K562 (cell line): ENCODE data around the gene SND1. TPM values are rescaled to one million over a fixed set of nuclear protein-coding genes. Genes with fewer than 3 reads are reported as not detected.

Source experiments
- ATAC-seq: fragments of 200-7000 bp; cut with Tn5 transposase; 3 replicates; pipeline ENCODE4 v1.9.1; 2020; ENCODE audit warnings: moderate library complexity
- BruUV-seq: library from RNA; stranded (reverse); fragments of 400-500 nt; replicated peaks from 2 replicates; lab custom pipeline; 2021; lab: Mats Ljungman, UMichigan
- CTCF ChIA-PET: fragments of 300-600 bp; formaldehyde crosslinking; extraction: SDS; loops from one replicate; lab custom pipeline; 2021; ENCODE audit warnings: low intra/inter-chr PET ratio; lab: Yijun Ruan, JAX
- POLR2A ChIA-PET: fragments of 300-600, 350-650 bp; sonication (Branson Sonifier 250); formaldehyde crosslinking; extraction: SDS; loops from one replicate; lab custom pipeline; 2021; ENCODE audit warnings: antibody characterized with exemption, inconsistent platforms; lab: Yijun Ruan, JAX
- DNase-seq, 4 experiments: peaks; one replicate each; pipeline versions ENCODE4 v3.0.0 to v3.0.0-alpha.2; 2011 to 2018; ENCODE audit warnings: low spot score in 3 of 4, mixed read lengths in 3 of 4; ENCODE audit errors: extremely low read depth in 1 of 4
- FAIRE-seq: peaks from 2 replicates; lab custom pipeline; 2011; peaks lifted over from hg19 to GRCh38; lab: Jason Lieb, UNC
- H2AFZ ChIP-seq: 2 replicates; pipeline ENCODE4 v1.6.0; 2011; ENCODE audit warnings: low read depth, low read length, control low read depth, inconsistent platforms
- H3K27ac ChIP-seq: fragments of 200-600 bp; 3 replicates; pipeline ENCODE4 v1.8.0; 2011; ENCODE audit warnings: low read depth, mild to moderate bottlenecking, control low read depth, inconsistent platforms, low read length, moderate library complexity, mixed read lengths; ENCODE audit errors: extremely low read depth
- H3K27me3 ChIP-seq, 2 experiments: fragments of 300-600 bp in 1 of 2; 2 replicates in 1 of 2; 3 replicates in 1 of 2; pipeline versions ENCODE4 v1.6.0 to v1.8.0; 2011; ENCODE audit warnings: inconsistent platforms in 2 of 2, low read length in 2 of 2, mild to moderate bottlenecking in 1 of 2, mixed read lengths in 1 of 2, moderate library complexity in 1 of 2; ENCODE audit not compliant: control insufficient read depth in 2 of 2, insufficient read depth in 2 of 2
- H3K36me3 ChIP-seq: fragments of 300-600 bp; 3 replicates; pipeline ENCODE4 v1.8.0; 2011; ENCODE audit warnings: mild to moderate bottlenecking, low read length, inconsistent platforms; ENCODE audit not compliant: control insufficient read depth, insufficient read depth
- H3K4me1 ChIP-seq, 2 experiments: fragments of 200-600 bp in 1 of 2; replicated peaks in 1 of 2; 2 replicates in 1 of 2; 3 replicates in 1 of 2; pipeline versions ENCODE4 v1.5.1 to v1.8.0; 2011; ENCODE audit warnings: inconsistent platforms in 2 of 2, low read length in 2 of 2, mild to moderate bottlenecking in 1 of 2, mixed read lengths in 1 of 2, moderate library complexity in 1 of 2; ENCODE audit not compliant: control insufficient read depth in 2 of 2, insufficient read depth in 2 of 2
- H3K4me2 ChIP-seq: 2 replicates; pipeline ENCODE4 v1.6.1; 2011; ENCODE audit warnings: low read length, control low read depth, inconsistent platforms, mixed read lengths; ENCODE audit not compliant: insufficient read depth
- H3K4me3 ChIP-seq: fragments of 200-600 bp; sonication (generic), shearing (Covaris generic); 2 replicates; pipeline ENCODE4 v1.5.1; 2016; ENCODE audit warnings: control low read depth, inconsistent platforms
- H3K79me2 ChIP-seq: fragments of 200-600 bp; 3 replicates; pipeline ENCODE4 v1.8.0; 2011; ENCODE audit warnings: low read length, inconsistent platforms; ENCODE audit not compliant: control insufficient read depth, insufficient read depth
- H3K9ac ChIP-seq, 2 experiments: 2 replicates each; pipeline versions ENCODE4 v1.6.0 to v1.6.1; 2011; ENCODE audit warnings: low read depth in 2 of 2, low read length in 2 of 2, control low read depth in 1 of 2, inconsistent platforms in 1 of 2, mild to moderate bottlenecking in 1 of 2, mixed read lengths in 1 of 2; ENCODE audit not compliant: insufficient read depth in 1 of 2
- H3K9me1 ChIP-seq: one replicate; pipeline ENCODE4 v1.6.0; 2011; ENCODE audit warnings: inconsistent platforms, mild to moderate bottlenecking, low read length, moderate library complexity; ENCODE audit not compliant: control insufficient read depth, insufficient read depth
- H3K9me3 ChIP-seq: replicated peaks from 2 replicates; pipeline ENCODE4 v1.5.1; 2011; ENCODE audit warnings: low read depth, low read length, inconsistent platforms; ENCODE audit not compliant: control insufficient read depth, insufficient read depth
- H4K20me1 ChIP-seq: replicated peaks from 2 replicates; pipeline ENCODE4 v1.6.1; 2011; ENCODE audit warnings: low read length, inconsistent platforms, mixed read lengths; ENCODE audit not compliant: control insufficient read depth, insufficient read depth
- LEF1 ChIP-seq: fragments of 450-650 bp; IDR thresholded peaks from 2 replicates; pipeline ENCODE4 v1.6.1; 2016; ENCODE audit warnings: mild to moderate bottlenecking
- MGA ChIP-seq: fragments of 450-650 bp; IDR thresholded peaks from 2 replicates; pipeline ENCODE4 v1.6.1; 2016; ENCODE audit warnings: mild to moderate bottlenecking, moderate library complexity
- NR2F6 ChIP-seq: fragments of 450-650 bp; formaldehyde crosslinking; IDR thresholded peaks from 2 replicates; pipeline ENCODE4 v1.4.0; 2020; ENCODE audit warnings: mild to moderate bottlenecking
- RERE ChIP-seq: sonication (generic); formaldehyde crosslinking; IDR thresholded peaks from 2 replicates; pipeline ENCODE4 v1.8.0; 2023; ENCODE audit warnings: missing genetic modification reagents, mild to moderate bottlenecking, borderline replicate concordance
- SMAD2 ChIP-seq: fragments of 150-350 bp; IDR thresholded peaks from 2 replicates; pipeline ENCODE4 v1.6.1; 2014; ENCODE audit warnings: low read depth, mild to moderate bottlenecking, low read length
- WGBS: fragments of 100-300 bp; shearing (Covaris generic); methylation state at CpG from one replicate; pipeline ENCODE4 v1.1.6; 2016; ENCODE audit warnings: low coverage, mixed read lengths; ENCODE audit not compliant: insufficient coverage; ENCODE audit errors: missing lambda C conversion rate; 5-methylcytosine and 5-hydroxymethylcytosine counted together
- in situ Hi-C: fragments of 300-500 bp; cut with MboI; formaldehyde crosslinking; loops from 4 replicates; pipeline ENCODE4 v1.15.0; 2018; ENCODE audit warnings: inconsistent platforms, mixed read lengths
- intact Hi-C: fragments of 100-400 bp; cut with micrococcal nuclease; formaldehyde crosslinking; loops from 2 replicates; pipeline ENCODE4 v1.14.2; 2022
- polyA plus RNA-seq, 8 experiments: library from polyadenylated mRNA; depleted of rRNA in 4 of 8; stranded (reverse) in 5 of 8; unstranded in 3 of 8; fragments of >200 nt; fragmentation: Nextera tagmentation in 2 of 8; fragmentation: Illumina TruSeq in 1 of 8; extraction: Ambion mirVana in 2 of 8; extraction: Trizol in 1 of 8; gene quantifications; 2 replicates each; pipeline versions ENCODE4 v1.2.1 to v1.2.3, GENCODE V29; 2011 to 2014; ENCODE audit warnings: inconsistent platforms in 1 of 8, missing spikeins in 1 of 8
- total RNA-seq, 7 experiments: library from RNA; depleted of rRNA in 6 of 7; stranded (reverse); fragments of >200 nt in 6 of 7; fragmentation: Illumina TruSeq in 2 of 7; extraction: Trizol in 2 of 7; gene quantifications; 2 replicates each; pipeline versions ENCODE4 v1.2.1 to v1.2.3, GENCODE V29; 2011 to 2021; ENCODE audit warnings: low replicate concordance in 1 of 7

Gene SND1
- total and polyA plus RNA-seq, 9 of the 15 experiments (the other 6 are each of a cell fraction or from before 2014, with no cell fraction given): 46.5 to 307 (median 191) TPM

- Histone ChIP-seq H3K79me2 (no peaks in the 10 kb centered on the region), H3K36me3 (no peaks in the 10 kb centered on the region), H3K4me2 (no peak overlapping the region), H3K9me3 (no peaks in the 10 kb centered on the region), H3K27me3 (peaks cover 59 to 84% of the 10 kb centered on the region in 2 experiments; a peak in 4 of 5 replicates), H4K20me1 (peaks cover 11% of the 10 kb centered on the region; the same call in 1 of the 2 replicates), H2AFZ (no peak overlapping the region), H3K4me1 (peaks cover 0 to 13% of the 10 kb centered on the region in 2 experiments; a peak in 2 of 5 replicates), H3K4me3 (no peak overlapping the region), H3K27ac (no peak overlapping the region), H3K9ac (no peak overlapping the region), H3K9me1 (no peaks in the 10 kb centered on the region)
- intact Hi-C loops: loop anchor here (5.0 kb wide), 1 partner anchor 78 kb away; no protein-coding TSS in a partner anchor
- no TSS peak for BruUV-seq
- POLR2A ChIA-PET: interaction anchor here (0.5 to 0.6 kb wide), 2 partner anchors 9 to 67 kb away, joined by 3 to 4 read pairs; no protein-coding TSS in a partner anchor
- CTCF ChIA-PET: no interaction called here
- 17% methylated on average over 7 of the region's 7 CpGs for WGBS
- DNase-seq (no peak), FAIRE-seq (no peak), ATAC-seq (no peak)
- in situ Hi-C loops: no loop called here
- TF ChIP-seq SMAD2: no peak
- no peak for TF ChIP-seq MGA
- no peak for TF ChIP-seq RERE (CRISPR knock-in tag)
- TF ChIP-seq LEF1: no peak
- no peak for TF ChIP-seq NR2F6 (CRISPR knock-in tag)
Observed at GRCh38 chr7:128120116-128120515, 468.1 kb downstream of the SND1 start.
